Lower leg skin (tissue), 3 donors: Measurements from ENCODE around the gene HIP1R.

Experiments used
- POLR2A ChIP-seq, 2 donors: fragments of 450-650 bp; IDR thresholded peaks; one replicate each; pipeline ENCODE4 v1.6.1; 2016 to 2017; ENCODE audit warnings: antibody characterized with exemption in 2 of 2, mild to moderate bottlenecking in 1 of 2, moderate library complexity in 1 of 2
- TF ChIP-seq, protein P1 (sequence below), 3 donors: fragments of 450-650 bp; IDR thresholded peaks; one replicate each; pipeline ENCODE4 v1.5.1; 2016; ENCODE audit warnings: antibody characterized with exemption in 3 of 3, mild to moderate bottlenecking in 3 of 3, moderate library complexity in 2 of 3

DNA sequence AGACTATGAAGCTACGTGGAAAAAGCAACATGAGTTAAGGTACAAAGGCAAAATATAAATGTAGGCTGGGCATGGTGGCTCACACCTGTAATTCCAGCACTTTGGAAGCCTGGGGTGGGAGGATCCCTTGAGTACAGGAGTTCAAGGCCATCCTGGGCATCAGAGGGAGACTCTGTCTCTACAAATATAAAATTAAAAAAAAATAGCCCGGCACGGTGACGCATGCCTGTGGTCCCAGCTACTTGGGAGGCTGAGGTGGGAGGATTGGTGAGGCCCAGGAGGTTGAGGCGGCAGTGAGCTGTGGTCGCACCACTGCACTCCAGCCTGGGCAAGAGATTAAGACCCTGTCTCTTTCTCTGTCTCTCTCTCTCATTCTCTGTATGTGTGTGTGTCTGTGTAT lies 64.6 kb downstream of the HIP1R start:
- TF ChIP-seq, protein P1, sequence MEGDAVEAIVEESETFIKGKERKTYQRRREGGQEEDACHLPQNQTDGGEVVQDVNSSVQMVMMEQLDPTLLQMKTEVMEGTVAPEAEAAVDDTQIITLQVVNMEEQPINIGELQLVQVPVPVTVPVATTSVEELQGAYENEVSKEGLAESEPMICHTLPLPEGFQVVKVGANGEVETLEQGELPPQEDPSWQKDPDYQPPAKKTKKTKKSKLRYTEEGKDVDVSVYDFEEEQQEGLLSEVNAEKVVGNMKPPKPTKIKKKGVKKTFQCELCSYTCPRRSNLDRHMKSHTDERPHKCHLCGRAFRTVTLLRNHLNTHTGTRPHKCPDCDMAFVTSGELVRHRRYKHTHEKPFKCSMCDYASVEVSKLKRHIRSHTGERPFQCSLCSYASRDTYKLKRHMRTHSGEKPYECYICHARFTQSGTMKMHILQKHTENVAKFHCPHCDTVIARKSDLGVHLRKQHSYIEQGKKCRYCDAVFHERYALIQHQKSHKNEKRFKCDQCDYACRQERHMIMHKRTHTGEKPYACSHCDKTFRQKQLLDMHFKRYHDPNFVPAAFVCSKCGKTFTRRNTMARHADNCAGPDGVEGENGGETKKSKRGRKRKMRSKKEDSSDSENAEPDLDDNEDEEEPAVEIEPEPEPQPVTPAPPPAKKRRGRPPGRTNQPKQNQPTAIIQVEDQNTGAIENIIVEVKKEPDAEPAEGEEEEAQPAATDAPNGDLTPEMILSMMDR (IDR thresholded peaks at IDR 0.05) = no peak
- no peak for TF ChIP-seq POLR2A (IDR thresholded peaks at IDR 0.05)
